HG03439 (cell line): ENCODE measurements around the gene CDR2.

Experiments
- ATAC-seq: cut with Tn5 transposase; IDR thresholded peaks from one replicate; pipeline ENCODE4 v1.9.1; 2021; ENCODE audit warnings: mild to moderate bottlenecking, moderate library complexity; ENCODE audit not compliant: unreplicated experiment

CDR2 gene

GRCh38 chr16:22325598-22326368, 48.6 kb downstream of the CDR2 start:
- ATAC-seq: no peak

- ATAC-seq: no peak
Observed at GRCh38 chr16:22324787-22325597, 49.4 kb downstream of the CDR2 start.

- no peak for ATAC-seq
Observed at GRCh38 chr16:22323959-22324786, 50.2 kb downstream of the CDR2 start.

- ATAC-seq: no peak
Observed at GRCh38 chr16:22323173-22323958, 51.1 kb downstream of the CDR2 start.

- no peak for ATAC-seq
Observed at GRCh38 chr16:22322741-22323140, 51.7 kb downstream of the CDR2 start.

GRCh38 chr16:22322021-22322471, 52.4 kb downstream of the CDR2 start:
- no peak for ATAC-seq

- ATAC-seq: no peak
Observed at GRCh38 chr16:22321340-22322001, 52.9 kb downstream of the CDR2 start.

- ATAC-seq: no peak
Observed at GRCh38 chr16:22320572-22321339, 53.7 kb downstream of the CDR2 start.

- no peak for ATAC-seq
Observed at GRCh38 chr16:22318690-22319358, 55.6 kb downstream of the CDR2 start.

GRCh38 chr16:22317625-22318024, 56.8 kb downstream of the CDR2 start:
- ATAC-seq: no peak

GRCh38 chr16:22317001-22317530, 57.4 kb downstream of the CDR2 start:
- ATAC-seq: no peak

GRCh38 chr16:22316411-22316811, 58.0 kb downstream of the CDR2 start:
- ATAC-seq: no peak

GRCh38 chr16:22315979-22316378, 58.4 kb downstream of the CDR2 start:
- no peak for ATAC-seq

GRCh38 chr16:22314661-22315626, 59.5 kb downstream of the CDR2 start:
- no peak for ATAC-seq

- no peak for ATAC-seq
Observed at GRCh38 chr16:22313876-22314470, 60.4 kb downstream of the CDR2 start.

GRCh38 chr16:22312897-22313781, 61.3 kb downstream of the CDR2 start:
- ATAC-seq: no peak
